ENCODE data around the gene PTPRT. TPM values are rescaled to one million over a fixed set of nuclear protein-coding genes. Genes with fewer than 3 reads are reported as not detected.
A peak's percentile ranks its signal among the peaks of the same experiment; 100 is the strongest.

The PTPRT gene
- total RNA-seq, 1 donor from 2014 or later: 4.0 TPM

DNA sequence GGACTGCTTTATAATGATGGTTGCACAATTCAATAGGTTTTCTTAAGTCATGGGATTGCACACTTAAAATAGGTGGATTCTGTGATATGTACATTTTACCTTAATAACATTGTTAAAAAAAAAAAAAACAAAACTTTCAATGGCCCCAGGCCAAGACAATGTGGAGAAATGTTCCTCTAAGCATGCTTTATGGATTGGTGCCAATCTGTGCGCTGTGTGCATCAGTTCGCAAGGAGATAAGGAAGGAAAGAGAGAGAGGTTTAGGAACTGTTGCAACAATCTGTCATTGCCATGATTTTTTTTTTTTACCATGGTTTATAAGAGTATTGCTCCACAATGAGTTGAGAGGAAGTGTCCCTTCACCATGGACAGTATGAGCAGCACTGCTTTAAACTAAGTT, 399.6 kb downstream of the PTPRT start:
- DNase-seq: no peak

DNA sequence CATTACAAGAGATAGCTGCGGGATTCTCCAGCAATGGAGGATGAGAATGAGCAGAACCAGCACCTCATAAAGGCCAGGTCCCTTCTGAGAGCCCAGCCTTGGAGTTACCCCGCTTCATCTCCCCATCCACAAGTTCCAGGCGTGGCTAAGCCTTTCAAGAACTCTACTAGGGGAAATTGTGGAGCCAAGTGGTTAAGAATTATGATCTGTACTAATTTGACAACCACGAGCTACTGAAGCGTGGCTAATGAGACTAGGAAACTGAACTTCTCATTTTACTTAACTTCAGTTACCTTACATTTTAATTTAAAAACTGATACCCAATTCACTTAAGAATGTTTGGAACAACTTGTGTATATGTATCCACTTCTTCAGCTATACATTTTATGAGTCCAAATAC, 401.0 kb downstream of the PTPRT start:
- DNase-seq: no peak

GRCh38 chr20:42785041-42785440, 404.7 kb downstream of the PTPRT start:
- no peak for DNase-seq

DNA sequence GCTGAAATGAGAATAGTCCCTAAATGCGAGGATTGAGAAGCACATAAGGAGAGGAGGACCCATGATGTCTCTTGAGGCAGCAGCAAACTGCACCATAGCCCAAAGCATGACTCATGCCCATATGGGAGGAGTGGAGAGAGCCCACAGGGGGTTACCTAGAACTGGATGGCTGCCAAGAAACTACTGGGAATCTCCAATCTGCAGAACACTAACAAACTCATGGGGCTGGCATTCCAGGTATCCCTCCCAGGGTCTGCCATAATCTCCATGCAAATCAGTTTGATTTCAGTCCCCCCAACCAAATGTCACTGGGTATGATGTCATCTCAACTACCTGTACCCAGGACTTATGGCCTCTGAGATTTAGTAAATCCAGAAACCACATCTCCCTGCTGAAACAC, 410.5 kb downstream of the PTPRT start:
- DNase-seq: no peak

- no peak for DNase-seq
These were observed 413.8 kb downstream of the PTPRT start for GRCh38 chr20:42775866-42776265.

- DNase-seq: no peak
These were observed 414.7 kb downstream of the PTPRT start for GRCh38 chr20:42775037-42775436.

GRCh38 chr20:42763015-42763414, 426.7 kb downstream of the PTPRT start:
- DNase-seq: no peak

- no peak for DNase-seq
These were observed 432.7 kb downstream of the PTPRT start for GRCh38 chr20:42756991-42757390.

DNA sequence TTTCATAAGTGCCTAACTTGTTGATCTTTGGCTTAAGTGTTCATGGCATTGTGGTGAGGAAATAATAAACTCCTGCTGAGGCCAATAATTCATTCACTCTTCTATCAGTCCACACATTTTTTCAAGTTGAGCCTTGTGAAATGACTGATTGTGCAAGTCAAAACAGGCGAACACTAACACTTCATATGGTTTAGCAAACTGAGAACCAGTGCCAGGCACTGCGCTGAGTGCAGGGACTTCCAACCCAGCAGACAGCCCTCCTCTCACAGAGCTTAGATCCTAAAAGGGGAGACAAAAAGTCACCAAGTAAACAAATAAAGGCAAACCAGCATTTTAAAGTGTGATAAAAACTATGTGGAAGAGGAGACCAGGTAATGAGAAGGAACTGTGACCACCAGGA, 435.0 kb downstream of the PTPRT start:
- DNase-seq: peak; percentile 33

DNA sequence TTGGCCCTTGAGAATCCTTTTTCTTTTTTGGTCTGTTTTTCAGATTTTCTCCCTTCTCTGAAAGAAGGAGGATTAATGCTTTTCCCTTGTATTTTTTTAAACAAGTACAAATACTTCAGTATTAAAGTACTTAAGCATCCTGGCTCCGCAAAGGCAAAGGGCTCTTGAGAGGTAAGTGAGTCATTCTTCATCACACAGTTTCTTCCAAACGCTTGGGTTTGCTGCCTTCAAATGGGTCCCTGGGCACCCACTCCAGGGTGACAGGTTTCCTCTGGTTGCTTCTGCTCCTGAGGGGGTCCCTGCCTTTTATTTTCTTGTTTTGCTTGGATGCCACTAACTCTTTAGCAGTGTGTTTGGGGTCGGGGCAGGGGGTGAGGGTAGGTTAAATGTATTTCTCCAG, 437.1 kb downstream of the PTPRT start:
- no peak for DNase-seq

DNA sequence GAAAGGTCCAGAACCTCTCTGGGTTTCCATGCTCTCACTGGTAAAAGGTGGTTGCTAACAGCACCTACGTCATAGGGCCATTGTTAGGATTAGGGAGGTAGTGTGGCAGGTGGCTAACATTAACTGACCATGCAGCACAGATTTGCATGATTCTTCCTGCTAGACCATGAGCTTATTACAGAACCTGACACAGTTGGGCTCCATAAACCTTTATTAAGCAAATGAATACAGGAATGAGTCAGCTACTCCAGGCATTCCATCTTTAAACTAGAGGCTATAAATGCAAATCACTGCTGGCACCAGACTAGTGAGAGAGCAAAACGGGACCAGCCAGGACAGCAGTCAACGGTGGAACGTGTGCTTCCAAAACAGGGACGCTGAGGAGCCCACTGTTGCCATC, 440.1 kb downstream of the PTPRT start:
- no peak for DNase-seq

DNA sequence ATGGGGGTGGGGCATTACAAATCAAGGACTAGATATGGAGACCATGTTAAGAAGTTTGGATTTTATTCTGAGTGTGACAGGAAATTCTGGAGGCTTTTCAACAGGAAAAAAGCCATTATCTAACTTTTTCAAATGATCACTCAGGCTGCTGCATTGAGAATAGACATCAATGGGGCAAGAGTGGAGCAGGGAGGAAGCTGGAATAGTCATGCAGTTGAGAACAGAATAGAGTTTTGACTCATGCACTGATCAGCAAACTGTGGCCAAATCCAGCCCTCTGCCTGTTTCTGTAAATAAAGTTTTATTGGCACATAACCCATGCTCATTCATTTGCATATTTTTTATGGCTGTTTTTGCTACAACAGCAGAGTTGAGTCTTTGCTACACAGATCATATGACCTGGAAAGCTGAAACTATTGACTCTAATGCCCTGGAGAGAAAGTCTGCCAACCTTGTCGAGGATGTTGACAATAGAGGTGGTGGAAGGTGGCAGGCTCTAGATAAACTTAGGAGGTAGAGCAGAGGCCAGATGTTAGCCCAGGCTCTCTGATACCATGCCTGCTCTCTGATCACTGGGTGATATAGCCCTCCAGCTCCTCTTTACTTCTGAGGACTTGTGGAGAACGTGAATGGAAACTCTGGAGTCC, 441.8 kb downstream of the PTPRT start:
- no peak for DNase-seq

- no peak for DNase-seq
These were observed 444.8 kb downstream of the PTPRT start for GRCh38 chr20:42744756-42745465.

GRCh38 chr20:42742926-42743325, 446.8 kb downstream of the PTPRT start:
- DNase-seq: no peak

DNA sequence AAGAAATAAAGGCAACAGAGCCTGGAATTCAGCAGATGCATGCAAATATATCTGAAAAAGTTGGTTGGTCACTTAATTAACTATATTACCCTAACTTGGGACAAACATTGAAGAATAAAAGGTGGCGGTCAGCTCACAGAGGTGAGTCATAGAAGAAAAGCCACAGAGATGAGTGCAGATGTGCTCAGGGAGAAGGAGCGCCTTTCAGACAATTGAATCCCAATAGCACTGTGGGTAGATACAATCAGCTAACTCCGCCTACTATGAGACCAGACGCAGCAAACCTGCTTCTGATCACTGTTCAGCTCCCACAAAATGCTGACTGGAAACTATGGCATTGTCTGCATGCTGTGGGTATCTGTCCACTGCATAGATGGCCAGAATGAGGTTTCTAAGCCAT, 447.8 kb downstream of the PTPRT start:
- no peak for DNase-seq

GRCh38 chr20:42740226-42740870, 449.4 kb downstream of the PTPRT start:
- no peak for DNase-seq

DNA sequence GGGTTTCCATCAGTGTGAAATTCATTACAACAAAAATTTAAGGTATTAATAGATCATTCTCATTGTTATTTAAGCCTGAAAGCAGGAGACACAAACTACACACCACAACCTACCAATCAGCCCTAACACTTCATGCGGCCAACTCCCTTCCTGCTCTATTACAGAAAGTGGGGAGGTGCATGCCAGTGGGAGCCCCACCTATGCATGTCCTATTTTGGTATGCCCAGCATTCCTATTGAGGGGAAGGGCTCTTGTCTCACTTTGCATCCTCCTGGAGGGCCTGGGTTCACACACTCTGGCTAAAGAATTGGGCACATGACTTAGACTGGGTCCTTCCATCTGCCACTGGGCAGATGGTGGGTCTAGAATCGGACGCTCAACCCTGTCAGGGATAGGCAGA, 450.0 kb downstream of the PTPRT start:
- DNase-seq: no peak

GRCh38 chr20:42735539-42735938, 454.2 kb downstream of the PTPRT start:
- no peak for DNase-seq

- no peak for DNase-seq
These were observed 454.9 kb downstream of the PTPRT start for GRCh38 chr20:42734660-42735368.

DNA sequence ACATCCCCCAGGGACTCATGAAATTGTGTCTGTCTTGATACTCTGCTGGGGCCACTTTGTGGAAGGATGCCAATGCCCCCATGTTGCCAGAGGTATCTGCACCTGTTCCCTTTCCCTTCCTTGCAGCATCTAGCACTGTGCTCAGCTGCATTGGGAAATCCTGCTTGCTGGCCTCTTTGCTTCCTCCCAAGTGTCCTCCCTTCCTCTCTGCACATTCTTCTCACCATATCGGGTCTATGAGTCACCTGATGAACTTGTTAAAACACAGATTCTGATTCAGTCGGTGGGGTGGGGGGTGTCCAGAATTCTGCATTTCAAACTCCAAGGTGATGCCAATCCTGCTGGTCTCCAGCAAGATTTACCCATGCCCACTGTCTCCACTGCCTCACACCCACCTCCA, 467.8 kb downstream of the PTPRT start:
- no peak for DNase-seq

DNA sequence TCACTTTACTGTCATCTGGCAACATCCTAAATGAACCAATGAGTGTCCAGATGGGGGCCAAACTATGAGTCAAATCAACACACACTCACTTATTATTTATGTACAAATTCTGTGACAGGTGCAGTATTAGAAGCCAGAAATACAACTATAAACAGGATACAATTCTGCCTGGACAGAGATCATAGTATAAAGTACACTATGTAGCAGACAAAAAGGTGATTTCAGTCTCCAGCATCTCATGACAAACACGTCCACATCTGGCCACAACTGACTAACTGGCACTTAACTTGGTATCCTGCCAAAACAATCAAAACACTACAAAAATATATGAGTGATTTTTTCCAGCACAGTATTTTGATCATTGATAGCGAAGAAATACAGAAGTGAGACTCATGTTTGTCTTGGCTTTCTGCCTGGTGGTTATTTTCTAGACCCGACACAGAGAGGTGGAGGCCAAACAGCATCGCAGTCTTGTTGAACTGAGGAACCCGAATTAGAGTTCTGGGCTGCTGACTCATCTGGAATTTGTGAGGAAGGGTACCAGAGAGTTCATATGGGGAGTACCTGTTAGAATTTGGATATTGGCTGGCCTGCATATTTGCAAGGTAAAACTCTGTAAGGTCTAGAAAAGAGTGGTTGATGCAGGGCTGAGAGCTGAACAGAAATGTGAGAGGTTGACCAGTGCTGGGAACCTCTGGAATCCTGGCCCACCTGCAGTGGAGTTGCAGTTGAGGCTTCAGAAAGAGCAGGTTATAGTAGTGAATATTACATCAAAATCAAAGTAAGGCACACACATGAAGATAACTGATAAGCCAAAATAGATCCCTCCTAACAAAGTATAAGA, 475.2 kb downstream of the PTPRT start:
- DNase-seq: no peak

DNA sequence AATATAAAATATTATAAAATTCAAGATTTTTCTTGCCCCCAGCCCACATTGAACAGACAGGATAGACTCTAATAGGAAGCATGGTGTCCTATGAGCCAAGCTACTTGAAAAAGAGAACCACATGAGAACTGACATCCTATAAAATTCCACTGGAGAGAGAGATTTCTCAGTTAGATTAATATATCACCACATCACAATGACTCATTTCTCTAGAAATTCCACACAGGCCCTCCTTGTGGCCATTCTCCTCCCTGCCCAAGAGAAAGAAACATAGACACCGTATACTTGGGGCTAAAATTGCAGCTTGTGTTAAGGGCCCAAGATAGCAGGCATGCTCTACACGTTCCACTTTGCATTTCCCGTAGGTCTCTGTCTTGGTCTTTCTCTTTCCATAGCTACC, 481.4 kb downstream of the PTPRT start:
- DNase-seq: no peak

Data from skin of body (tissue), 2 donors.